Upper lobe of left lung (tissue), 4 donors: ENCODE measurements around the gene IPMK.
"Not testable (repeated sequence)": the region's sequence is repeated elsewhere in the genome, so short reads cannot be mapped to it uniquely, and the experiment has no call there.

Experiments used
- CTCF ChIP-seq, 6 experiments: fragments of 450-650 bp in 4 of 6; fragments of 200-600 bp in 2 of 6; sonication (generic) in 2 of 6; IDR thresholded peaks; one replicate each; pipeline ENCODE4 v1.5.1; 2016 to 2019; ENCODE audit warnings: antibody characterized with exemption in 6 of 6
- EP300 ChIP-seq, 4 donors: sonication (generic); formaldehyde crosslinking; IDR thresholded peaks; one replicate each; pipeline ENCODE4 v1.5.1; 2017; ENCODE audit warnings: antibody characterized with exemption in 4 of 4, control low read depth in 2 of 4
- POLR2AphosphoS5 ChIP-seq, 2 donors: sonication (generic); formaldehyde crosslinking; IDR thresholded peaks; one replicate each; pipeline ENCODE4 v1.5.1; 2017; ENCODE audit warnings: antibody characterized with exemption in 2 of 2

- not testable (repeated sequence) for TF ChIP-seq CTCF, EP300, POLR2AphosphoS5 (IDR thresholded peaks at IDR 0.05)
These were observed 23.5 kb downstream of the IPMK start for GRCh38 chr10:58244242-58244641.
